ENCODE results near the gene MKKS.

The MKKS gene

GRCh38 chr20:10433623-10434466 lies at the start of gene MKKS:
Gene MKKS, minus strand, starts transcription at chr20:10434222. Its CDS starts 20,708 bp downstream, at chr20:10413514.
- in situ Hi-C loops (cut with MboI; ENCODE audit: low sequenced_read_pairs), result no loop called here

- in situ Hi-C loops (cut with MboI; ENCODE audit: low sequenced_read_pairs), result no loop called here
Observed at GRCh38 chr20:10483691-10484090, 49.7 kb upstream of the MKKS start.

- in situ Hi-C loops (cut with MboI; ENCODE audit: low sequenced_read_pairs), result no loop called here
Observed at GRCh38 chr20:10481676-10482075, 47.7 kb upstream of the MKKS start.

- in situ Hi-C loops (cut with MboI; ENCODE audit: low sequenced_read_pairs), result no loop called here
Observed at GRCh38 chr20:10478930-10479329, 44.9 kb upstream of the MKKS start.

GRCh38 chr20:10478205-10478604 lies 44.2 kb upstream of the MKKS start:
- in situ Hi-C loops (cut with MboI; ENCODE audit: low sequenced_read_pairs), result no loop called here

- in situ Hi-C loops (cut with MboI; ENCODE audit: low sequenced_read_pairs), result no loop called here
Observed at GRCh38 chr20:10476319-10476724, 42.3 kb upstream of the MKKS start.

- in situ Hi-C loops (cut with MboI; ENCODE audit: low sequenced_read_pairs), result no loop called here
Observed at GRCh38 chr20:10475225-10475624, 41.2 kb upstream of the MKKS start.

GRCh38 chr20:10474606-10475184 lies 40.7 kb upstream of the MKKS start:
- in situ Hi-C loops (cut with MboI; ENCODE audit: low sequenced_read_pairs), result loop anchor here (25.0 kb wide), 1 partner anchor 1063 kb away; no protein-coding TSS in a partner anchor

GRCh38 chr20:10472871-10473270 lies 38.8 kb upstream of the MKKS start:
- in situ Hi-C loops (cut with MboI; ENCODE audit: low sequenced_read_pairs), result loop anchor here (25.0 kb wide), 1 partner anchor 1064 kb away; no protein-coding TSS in a partner anchor

GRCh38 chr20:10470276-10470675 lies 36.3 kb upstream of the MKKS start:
- in situ Hi-C loops (cut with MboI; ENCODE audit: low sequenced_read_pairs), result loop anchor here (25.0 kb wide), 1 partner anchor 1067 kb away; no protein-coding TSS in a partner anchor

- in situ Hi-C loops (cut with MboI; ENCODE audit: low sequenced_read_pairs), result loop anchor here (25.0 kb wide), 1 partner anchor 1068 kb away; no protein-coding TSS in a partner anchor
Observed at GRCh38 chr20:10469599-10469998, 35.6 kb upstream of the MKKS start.

GRCh38 chr20:10469056-10469455 lies 35.0 kb upstream of the MKKS start:
- in situ Hi-C loops (cut with MboI; ENCODE audit: low sequenced_read_pairs), result loop anchor here (25.0 kb wide), 1 partner anchor 1068 kb away; no protein-coding TSS in a partner anchor

GRCh38 chr20:10468340-10468845 lies 34.4 kb upstream of the MKKS start:
- in situ Hi-C loops (cut with MboI; ENCODE audit: low sequenced_read_pairs), result loop anchor here (25.0 kb wide), 1 partner anchor 1069 kb away; no protein-coding TSS in a partner anchor

GRCh38 chr20:10467681-10468339 lies 33.8 kb upstream of the MKKS start:
- in situ Hi-C loops (cut with MboI; ENCODE audit: low sequenced_read_pairs), result loop anchor here (25.0 kb wide), 1 partner anchor 1069 kb away; no protein-coding TSS in a partner anchor

- in situ Hi-C loops (cut with MboI; ENCODE audit: low sequenced_read_pairs), result loop anchor here (25.0 kb wide), 1 partner anchor 1070 kb away; no protein-coding TSS in a partner anchor
Observed at GRCh38 chr20:10466855-10467254, 32.8 kb upstream of the MKKS start.

- in situ Hi-C loops (cut with MboI; ENCODE audit: low sequenced_read_pairs), result loop anchor here (25.0 kb wide), 1 partner anchor 1071 kb away; no protein-coding TSS in a partner anchor
Observed at GRCh38 chr20:10466325-10466724, 32.3 kb upstream of the MKKS start.

- in situ Hi-C loops (cut with MboI; ENCODE audit: low sequenced_read_pairs), result loop anchor here (25.0 kb wide), 1 partner anchor 1072 kb away; no protein-coding TSS in a partner anchor
Observed at GRCh38 chr20:10465135-10465534, 31.1 kb upstream of the MKKS start.

- in situ Hi-C loops (cut with MboI; ENCODE audit: low sequenced_read_pairs), result loop anchor here (25.0 kb wide), 1 partner anchor 1074 kb away; no protein-coding TSS in a partner anchor
Observed at GRCh38 chr20:10463622-10464021, 29.6 kb upstream of the MKKS start.

- in situ Hi-C loops (cut with MboI; ENCODE audit: low sequenced_read_pairs), result loop anchor here (25.0 kb wide), 1 partner anchor 1075 kb away; no protein-coding TSS in a partner anchor
Observed at GRCh38 chr20:10462516-10462915, 28.5 kb upstream of the MKKS start.

GRCh38 chr20:10461495-10461894 lies 27.5 kb upstream of the MKKS start:
- in situ Hi-C loops (cut with MboI; ENCODE audit: low sequenced_read_pairs), result loop anchor here (25.0 kb wide), 1 partner anchor 1076 kb away; no protein-coding TSS in a partner anchor

All from HL-60/S4 treated with retinoic acid at 250 ng/mL for 4 days and 3 days (cell line).